GM19455 (cell line): ENCODE data around the gene SCLY.

Experiments
- ATAC-seq: cut with Tn5 transposase; IDR thresholded peaks from one replicate; pipeline ENCODE4 v1.9.1; 2021; ENCODE audit not compliant: unreplicated experiment

The SCLY gene

GRCh38 chr2:238124488-238125126, 63.8 kb downstream of the SCLY start:
- no peak for ATAC-seq

- no peak for ATAC-seq
Measured at GRCh38 chr2:238125127-238125885, 64.5 kb downstream of the SCLY start.

GRCh38 chr2:238126338-238126737, 65.5 kb downstream of the SCLY start:
- ATAC-seq: no peak

DNA sequence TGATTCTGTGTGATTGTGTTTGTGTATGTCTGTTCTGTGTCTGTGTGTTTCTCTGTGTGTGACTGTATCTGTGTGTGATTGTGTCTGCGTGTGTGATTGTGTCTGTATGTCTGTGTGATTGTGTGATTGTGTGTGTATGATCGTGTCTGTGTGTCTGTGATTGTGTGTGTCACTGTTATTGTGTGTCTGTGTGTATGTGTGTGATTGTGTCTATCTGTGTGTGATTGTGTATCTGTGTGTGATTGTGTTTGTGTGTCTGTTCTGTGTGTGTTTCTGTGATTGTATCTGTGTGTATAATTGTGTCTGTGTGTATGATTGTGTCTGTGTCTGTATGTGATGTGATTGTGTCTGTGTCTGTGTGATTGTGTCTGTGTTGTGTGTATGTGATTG, 66.0 kb downstream of the SCLY start:
- no peak for ATAC-seq

- ATAC-seq: no peak
Measured at GRCh38 chr2:238127165-238128060, 66.6 kb downstream of the SCLY start.

GRCh38 chr2:238128061-238128440, 67.2 kb downstream of the SCLY start:
- ATAC-seq: no peak

DNA sequence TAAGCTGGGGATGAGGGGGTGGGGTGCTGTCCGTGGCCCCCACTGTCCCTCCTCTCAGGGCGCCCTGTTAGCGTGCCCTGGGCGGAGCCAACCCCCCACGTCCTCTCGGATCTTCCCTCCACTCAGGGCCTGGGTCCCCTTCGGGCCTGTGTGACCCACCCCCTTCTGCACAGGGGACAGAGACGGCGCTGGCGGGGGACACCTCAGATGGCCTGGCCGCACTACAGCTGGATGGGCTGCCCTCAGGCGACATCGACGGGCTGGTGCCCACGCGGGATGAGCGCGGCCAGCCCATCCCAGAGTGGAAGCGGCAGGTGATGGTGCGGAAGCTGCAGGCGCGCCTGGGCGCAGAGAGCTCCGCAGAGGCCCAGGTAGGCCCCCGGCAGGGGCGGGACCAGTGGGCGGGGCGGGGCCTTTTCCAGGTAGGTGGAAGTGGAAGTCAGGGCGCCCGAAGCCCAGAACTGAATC, 67.8 kb downstream of the SCLY start:
- no peak for ATAC-seq

- ATAC-seq: no peak
Measured at GRCh38 chr2:238129166-238130010, 68.6 kb downstream of the SCLY start.

DNA sequence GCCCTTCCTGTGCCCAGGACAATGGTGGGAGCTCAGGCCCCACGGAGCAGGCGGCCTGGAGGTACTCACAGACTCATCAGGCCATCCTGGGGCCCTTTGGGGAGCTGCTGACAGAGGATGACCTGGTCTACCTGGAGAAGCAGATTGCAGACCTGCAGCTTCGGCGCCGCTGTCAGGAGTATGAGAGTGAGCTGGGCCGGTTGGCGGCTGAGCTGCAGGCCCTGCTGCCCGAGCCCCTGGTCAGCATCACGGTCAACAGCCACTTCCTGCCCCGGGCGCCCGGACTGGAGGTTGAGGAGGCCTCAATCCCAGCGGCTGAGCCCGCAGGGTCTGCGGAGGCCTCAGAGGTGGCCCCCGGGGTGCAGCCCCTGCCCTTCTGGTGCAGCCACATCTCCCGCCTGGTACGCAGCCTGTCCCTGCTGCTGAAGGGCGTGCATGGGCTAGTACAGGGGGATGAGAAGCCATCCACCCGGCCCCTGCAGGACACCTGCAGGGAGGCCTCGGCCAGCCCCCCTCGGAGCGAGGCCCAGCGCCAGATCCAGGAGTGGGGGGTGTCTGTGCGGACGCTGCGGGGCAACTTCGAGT, 69.4 kb downstream of the SCLY start:
- no peak for ATAC-seq

DNA sequence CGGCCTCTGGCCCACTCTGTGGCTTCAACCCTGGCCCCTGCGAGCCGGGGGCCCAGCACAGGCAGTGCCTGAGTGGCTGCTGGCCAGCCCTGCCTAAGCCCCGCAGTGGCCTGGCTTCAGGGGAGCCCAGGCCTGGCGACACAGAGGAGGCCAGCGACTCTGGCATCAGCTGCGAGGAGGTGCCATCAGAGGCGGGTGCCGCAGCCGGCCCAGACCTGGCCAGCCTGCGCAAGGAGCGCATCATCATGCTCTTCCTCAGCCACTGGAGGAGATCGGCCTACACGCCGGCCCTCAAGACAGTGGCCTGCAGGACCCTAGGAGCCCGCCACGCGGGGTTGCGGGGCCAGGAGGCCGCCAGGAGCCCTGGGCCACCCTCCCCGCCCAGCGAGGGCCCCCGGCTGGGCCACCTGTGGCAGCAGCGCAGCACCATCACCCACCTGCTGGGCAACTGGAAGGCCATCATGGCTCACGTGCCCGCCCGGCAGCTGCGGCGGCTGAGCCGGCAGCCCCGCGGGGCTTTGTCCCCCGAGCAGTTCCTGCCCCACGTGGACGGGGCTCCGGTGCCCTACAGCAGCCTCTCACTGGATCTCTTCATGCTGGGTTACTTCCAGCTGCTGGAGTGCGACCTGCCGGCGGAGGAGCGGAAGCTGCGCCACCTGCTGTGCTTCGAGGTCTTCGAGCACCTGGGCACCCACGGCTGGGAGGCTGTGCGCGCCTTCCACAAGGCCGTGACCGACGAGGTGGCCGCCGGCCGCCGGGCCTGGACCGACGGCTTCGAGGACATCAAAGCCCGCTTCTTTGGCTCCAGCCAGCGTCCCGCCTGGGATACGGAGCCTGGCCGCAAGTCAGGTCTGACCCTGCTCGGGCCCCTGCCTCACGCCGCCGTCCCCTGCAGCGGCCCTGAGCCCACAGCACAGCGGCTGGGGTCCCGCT, 70.2 kb downstream of the SCLY start:
- no peak for ATAC-seq

DNA sequence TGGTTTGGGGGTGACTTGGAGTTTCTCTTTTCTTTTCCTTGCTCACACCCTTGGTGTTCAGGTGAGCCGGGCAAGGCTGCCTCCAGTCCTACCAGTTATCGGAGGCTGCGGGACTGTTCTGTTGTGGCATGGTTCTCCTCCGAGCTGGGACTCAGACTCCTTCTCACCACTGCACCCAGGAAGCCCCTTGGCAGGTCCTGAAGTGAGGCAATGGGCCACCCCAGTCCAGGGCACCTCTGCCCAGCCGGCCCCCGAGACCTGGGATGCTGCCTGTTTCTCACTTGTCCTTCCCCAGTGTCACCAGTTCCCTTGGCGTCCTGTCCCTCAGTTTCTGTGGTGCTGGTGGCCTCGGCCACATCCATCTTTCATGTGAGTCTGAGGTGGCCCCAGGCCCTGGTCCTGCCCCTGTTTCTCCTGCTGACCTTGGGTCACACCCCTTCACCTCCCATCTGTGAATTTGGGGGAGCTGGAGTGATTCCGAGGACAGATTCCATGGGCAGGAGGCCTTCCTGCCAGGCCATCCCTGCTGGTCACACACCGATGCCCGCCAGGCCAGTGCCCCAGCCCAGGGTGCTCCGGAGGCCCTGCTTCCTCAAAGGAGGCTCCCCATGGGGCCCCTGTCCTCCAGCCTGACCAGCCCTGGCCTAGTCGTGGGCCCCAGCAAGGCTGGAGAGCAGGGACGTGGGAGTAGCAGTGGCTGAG, 71.1 kb downstream of the SCLY start:
- no peak for ATAC-seq

GRCh38 chr2:238132463-238133450, 72.0 kb downstream of the SCLY start:
- ATAC-seq: no peak

DNA sequence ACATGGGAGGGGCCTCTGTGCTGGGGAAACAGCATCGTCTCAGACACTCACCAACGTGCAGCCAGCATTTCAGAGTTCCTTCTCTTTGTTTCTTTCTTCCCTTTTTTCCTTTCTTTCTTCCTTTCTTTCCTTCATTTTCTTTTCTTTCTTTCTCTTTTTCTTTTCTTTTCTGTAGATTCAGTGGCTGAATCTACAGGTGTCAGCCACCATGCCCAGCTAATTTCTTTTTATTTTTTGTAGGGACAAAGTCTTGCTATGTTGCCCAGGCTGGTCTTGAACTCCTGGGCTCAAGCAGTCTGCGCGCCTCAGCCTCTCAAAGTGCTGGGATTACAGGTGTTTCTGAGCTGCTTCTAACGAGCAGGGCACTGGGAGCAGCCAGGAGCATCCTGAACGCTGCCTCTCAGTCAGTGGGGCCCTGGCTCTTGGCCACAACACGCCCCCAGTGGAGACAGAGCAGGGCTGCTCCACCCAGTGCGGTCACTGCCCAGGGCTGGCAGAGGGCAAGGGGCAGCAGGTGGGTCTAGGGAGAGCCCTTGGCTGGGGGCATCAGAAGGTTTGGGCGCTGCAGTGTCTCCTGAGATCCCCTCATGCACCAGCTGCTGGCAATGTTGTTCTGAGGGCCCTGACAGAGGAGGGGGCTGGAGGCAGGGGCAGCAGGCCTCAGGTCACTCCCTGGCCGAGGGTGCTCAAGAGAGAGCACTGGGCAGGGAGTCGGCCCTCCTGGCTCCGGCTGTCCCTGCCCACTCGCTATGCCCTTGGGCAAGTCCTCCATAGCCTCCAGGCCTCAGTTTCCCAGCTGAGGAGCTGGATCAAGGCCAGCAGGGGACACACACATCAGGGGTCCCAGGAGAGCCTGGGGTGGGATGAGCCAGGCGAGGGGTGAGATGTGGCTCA, 72.9 kb downstream of the SCLY start:
- ATAC-seq: no peak

DNA sequence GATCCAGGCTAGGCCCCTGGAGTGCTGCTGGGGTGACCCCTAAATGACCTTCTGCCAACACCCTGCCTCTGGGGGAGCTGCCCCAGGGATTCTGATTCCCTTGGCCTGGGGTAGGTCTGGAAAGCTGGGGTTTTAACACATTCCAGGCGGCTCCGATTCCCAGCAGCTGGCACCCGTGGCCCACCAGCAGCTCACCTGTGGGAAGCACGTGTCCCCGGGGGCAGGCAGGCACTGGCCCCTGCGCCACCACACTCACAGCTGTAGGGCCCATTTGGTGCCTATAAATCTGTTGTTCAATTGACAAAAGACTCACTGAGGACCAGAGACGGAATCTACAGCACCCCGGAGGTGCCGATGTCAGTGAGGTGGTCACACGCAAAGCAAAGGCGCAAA, 73.6 kb downstream of the SCLY start:
- ATAC-seq: no peak

GRCh38 chr2:238135601-238136150, 74.9 kb downstream of the SCLY start:
- no peak for ATAC-seq

DNA sequence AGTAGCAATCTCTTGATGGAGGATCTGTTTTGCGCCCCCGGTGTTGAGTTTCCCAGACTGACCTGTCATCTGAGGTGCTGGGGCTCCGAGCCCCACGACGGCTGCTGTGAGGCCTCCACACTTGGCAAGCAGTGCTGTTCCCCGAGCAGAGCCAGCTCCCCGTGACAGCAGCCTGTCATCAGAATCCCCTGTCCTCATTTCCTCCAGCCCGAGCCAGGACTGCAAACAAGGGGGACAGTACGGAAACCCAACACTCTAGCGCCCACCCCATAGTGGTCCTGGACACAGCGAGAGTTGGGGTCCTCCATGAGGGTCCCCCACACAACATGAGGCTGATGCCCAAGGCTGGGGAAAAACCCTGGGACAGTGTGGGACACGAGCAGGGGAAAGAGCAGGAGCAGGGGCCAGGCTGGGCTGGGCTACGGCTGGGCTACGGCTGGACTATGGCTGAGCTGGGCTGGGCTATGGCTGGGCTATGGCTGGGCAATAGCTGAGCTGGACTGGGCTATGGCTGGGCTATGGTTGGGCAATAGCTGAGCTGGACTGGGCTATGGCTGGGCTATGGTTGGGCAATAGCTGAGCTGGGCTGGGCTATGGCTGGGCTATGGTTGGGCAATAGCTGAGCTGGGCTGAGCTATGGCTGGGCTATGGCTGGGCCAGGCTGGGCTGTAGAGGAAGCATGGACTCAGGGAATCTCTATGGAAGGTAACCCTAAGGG, 76.2 kb downstream of the SCLY start:
- ATAC-seq: no peak
